Heart right ventricle (tissue), 16 donors: ENCODE results near the gene RFC2. TPM values are rescaled to one million over a fixed set of nuclear protein-coding genes. Genes with fewer than 3 reads are reported as not detected.

Experiments used
- ATAC-seq, 8 donors: fragments of 200-7000 bp; cut with Tn5 transposase; one replicate each; pipeline ENCODE4 v1.9.1; 2020; ENCODE audit warnings: mild to moderate bottlenecking in 8 of 8, moderate library complexity in 8 of 8, moderate number of reproducible peaks in 1 of 8
- DNase-seq, 2 donors: peaks; one replicate each; pipeline ENCODE4 v3.0.0-alpha.2; 2020
- H3K27ac ChIP-seq, 10 donors: fragments of 200-600 bp; sonication (generic) in 2 of 10; one replicate each; pipeline versions ENCODE4 v1.5.0 to v1.8.0; 2020 to 2022; ENCODE audit warnings: mild to moderate bottlenecking in 3 of 10
- H3K27me3 ChIP-seq, 7 donors: fragments of 200-600 bp; one replicate each; pipeline ENCODE4 v1.8.0; 2021 to 2022; ENCODE audit warnings: mild to moderate bottlenecking in 2 of 7
- H3K36me3 ChIP-seq, 9 donors: fragments of 200-600 bp; sonication (generic) in 1 of 9; one replicate each; pipeline versions ENCODE4 v1.5.0 to v1.8.0; 2020 to 2022; ENCODE audit warnings: mild to moderate bottlenecking in 2 of 9
- H3K4me1 ChIP-seq, 9 donors: fragments of 200-600 bp; sonication (generic) in 1 of 9; one replicate each; pipeline versions ENCODE4 v1.5.0 to v1.8.0; 2020 to 2022; ENCODE audit warnings: mild to moderate bottlenecking in 4 of 9
- H3K4me3 ChIP-seq, 10 donors: fragments of 200-600 bp; sonication (generic) in 2 of 10; one replicate each; pipeline versions ENCODE4 v1.5.0 to v1.8.0; 2020 to 2022; ENCODE audit warnings: mild to moderate bottlenecking in 7 of 10, moderate library complexity in 2 of 10
- H3K9me3 ChIP-seq, 11 donors: fragments of 200-600 bp in 10 of 11; sonication (generic) in 2 of 11; one replicate each; pipeline versions ENCODE4 v1.5.0 to v1.8.0; 2013 to 2022; ENCODE audit warnings: mild to moderate bottlenecking in 2 of 11, control low read depth in 1 of 11, moderate library complexity in 1 of 11
- WGBS, 2 donors: extraction: QIAGEN DNeasy Blood & Tissue Kit; methylation state at CpG; one replicate each; pipeline ENCODE4 v1.1.7; 2013; ENCODE audit warnings: inconsistent platforms in 1 of 2; 5-methylcytosine and 5-hydroxymethylcytosine counted together
- intact Hi-C, 10 donors: fragments of 100-400 bp; cut with DNase I; formaldehyde crosslinking; loops; one replicate each; pipeline versions ENCODE4 v1.11.1 to v1.14.2; 2022
- long read RNA-seq, 3 donors: library from polyadenylated mRNA; unstranded; transcript quantifications; one replicate each; pipeline ENCODE4 v2.0.0, GENCODE V29; 2020 to 2021
- polyA plus RNA-seq, 2 donors: library from polyadenylated mRNA; stranded (reverse); fragments of 200-250 nt; gene quantifications; one replicate each; pipeline ENCODE4 v1.2.3, GENCODE V29; 2013
- total RNA-seq, 10 donors: library from RNA; stranded (reverse); fragmentation: NEBNext Ultra II Directional in 3 of 10; extraction: Animal tissue kit (Norgen Biotek cat#: 25700) in 3 of 10; gene quantifications; one replicate each; pipeline versions ENCODE4 v1.2.1 to v1.2.4, GENCODE V29; 2021 to 2023
- TF ChIP-seq, protein P1 (sequence below), 9 donors: fragments of 200-600 bp; sonication (generic) in 2 of 9; IDR thresholded peaks; one replicate each; pipeline versions ENCODE4 v1.5.0 to v1.8.0; 2021 to 2022; ENCODE audit warnings: antibody characterized with exemption in 9 of 9, mild to moderate bottlenecking in 5 of 9, moderate library complexity in 1 of 9
- donor health status: Arrhythmogenic right ventricular cardiomyopathy.
- donor health status: ischemic (EF 13 %, LVEDD 7.1; RV severe dilation, severe dysfunction).
- donor health status: healthy with polysubstance abuse.
- donor health status: DM: no; HTN: yes; CAD: no.
- donor health status: DM: no; HTN: no; CAD: no.
- donor health status: ischemic (EF 25% LVEDD 6.9; RV normal size, moderate dysfunction).
- donor health status: ischemic (EF 25% LVEDD 5.7; RV mildly dilated, moderate dysfunction).
- donor health status: healthy.
- donor health status: DM: yes; HTN: yes; CAD: no.
- donor health status: Ischemic cardiomyopathy.
- donor health status: ischemic (EF 35%, LVEDD 5.7; RV mildly dilated, moderate dysfunction).
- donor health status: nonischemic (EF 11% LVEDD 7.7; RV severe dilation, severe dysfunction).
- donor health status: DM: yes; HTN: yes; CAD: no.
- donor health status: PGD.
- donor health status: ischemic (EF 29% LVEDD 5.4; RV normal size, mild dysfunction).
- donor health status: nonischemic (EF 23%, LVEDD 6.1; RV moderate dilation, normal function).

RFC2 gene
- total RNA-seq (10 to 100 TPM in 8 of 10 donors, 1 to 10 TPM in 2; 7.0 to 13.1 (median 10.7) TPM), polyA plus RNA-seq (10 to 100 TPM in 1 of 2 donors, 1 to 10 TPM in 1; 8.0 to 18.5 TPM)
- long read RNA-seq, donor 1, transcript RFC2-201 (11 exons, 1,695 nt), result major isoform, 11 of 15 reads
- long read RNA-seq, donor 1, partial matches to known transcripts, result 0 of 15 reads
- long read RNA-seq, donor 1, other reads (novel, unspliced or antisense), result 2 of 15 reads
- long read RNA-seq, donor 2, transcript RFC2-201 (11 exons, 1,695 nt), result major isoform, 9 of 9 reads
- long read RNA-seq, donor 2, partial matches to known transcripts, result 0 of 9 reads
- long read RNA-seq, donor 2, other reads (novel, unspliced or antisense), result 0 of 9 reads
- long read RNA-seq, donor 3, transcript RFC2-201 (11 exons, 1,695 nt), result major isoform, 39 of 47 reads
- long read RNA-seq, donor 3, partial matches to known transcripts, result 1 of 47 reads
- long read RNA-seq, donor 3, other reads (novel, unspliced or antisense), result 4 of 47 reads

DNA sequence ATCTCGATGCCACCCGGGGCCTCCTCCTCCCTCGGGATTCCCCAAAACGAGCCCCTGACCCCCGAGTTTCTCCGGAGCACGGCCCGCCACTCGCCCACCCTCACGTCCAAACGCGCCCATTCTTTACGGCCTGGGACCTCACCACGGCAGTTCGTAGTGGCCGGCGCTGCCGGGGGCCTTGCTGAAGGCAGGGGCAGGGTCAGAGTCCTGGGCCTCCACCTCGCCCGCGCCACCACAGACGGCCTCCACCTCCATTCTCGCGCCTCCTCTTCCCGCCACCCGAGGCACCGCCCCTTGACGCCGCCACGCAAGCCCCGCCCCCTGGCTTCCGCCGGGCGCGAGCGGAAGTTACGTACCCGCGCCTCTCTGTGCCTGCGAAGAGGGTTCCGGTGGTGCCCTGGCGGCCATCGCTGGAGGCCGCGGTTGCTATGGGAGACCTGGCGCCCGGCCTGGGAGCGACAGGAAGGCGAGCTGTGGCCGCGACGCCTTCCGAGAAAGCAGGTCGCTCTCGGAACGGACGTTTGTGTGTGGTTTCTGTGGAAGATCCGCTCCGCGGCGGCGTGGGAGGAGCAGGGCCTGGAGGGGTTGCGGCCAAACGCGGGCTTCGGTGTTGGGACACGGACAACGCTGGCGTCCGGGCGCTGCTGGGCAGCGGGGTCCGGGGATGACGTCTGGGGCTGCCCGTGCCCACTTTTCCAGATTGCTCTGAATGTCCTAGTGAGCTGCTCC, at the start of gene RFC2:
TSS of gene RFC2 (minus strand) at position 271 of the 729 bp plus-strand sequence. CDS start at position 255, 16 bp downstream.
- DNase-seq, result peak; percentile 97 to 98
- TF ChIP-seq, protein P1, sequence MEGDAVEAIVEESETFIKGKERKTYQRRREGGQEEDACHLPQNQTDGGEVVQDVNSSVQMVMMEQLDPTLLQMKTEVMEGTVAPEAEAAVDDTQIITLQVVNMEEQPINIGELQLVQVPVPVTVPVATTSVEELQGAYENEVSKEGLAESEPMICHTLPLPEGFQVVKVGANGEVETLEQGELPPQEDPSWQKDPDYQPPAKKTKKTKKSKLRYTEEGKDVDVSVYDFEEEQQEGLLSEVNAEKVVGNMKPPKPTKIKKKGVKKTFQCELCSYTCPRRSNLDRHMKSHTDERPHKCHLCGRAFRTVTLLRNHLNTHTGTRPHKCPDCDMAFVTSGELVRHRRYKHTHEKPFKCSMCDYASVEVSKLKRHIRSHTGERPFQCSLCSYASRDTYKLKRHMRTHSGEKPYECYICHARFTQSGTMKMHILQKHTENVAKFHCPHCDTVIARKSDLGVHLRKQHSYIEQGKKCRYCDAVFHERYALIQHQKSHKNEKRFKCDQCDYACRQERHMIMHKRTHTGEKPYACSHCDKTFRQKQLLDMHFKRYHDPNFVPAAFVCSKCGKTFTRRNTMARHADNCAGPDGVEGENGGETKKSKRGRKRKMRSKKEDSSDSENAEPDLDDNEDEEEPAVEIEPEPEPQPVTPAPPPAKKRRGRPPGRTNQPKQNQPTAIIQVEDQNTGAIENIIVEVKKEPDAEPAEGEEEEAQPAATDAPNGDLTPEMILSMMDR (IDR thresholded peaks at IDR 0.05), result peak in 8 of 9 donors; percentile 16 to 54 (median 43)
- H3K9me3 ChIP-seq, result no peaks in the 10 kb centered on the region
- peak within 1 kb of the TSS; percentile 47 to 95 (median 78) for H3K4me3 ChIP-seq
- ATAC-seq, result peak; percentile 99 to 100 (median 100)
- peaks cover 3 to 38% (median 28%) of the 10 kb centered on the region in 9 donors for H3K4me1 ChIP-seq
- H3K27me3 ChIP-seq, result no peaks in the 10 kb centered on the region
- intact Hi-C loops, result loop anchor here in 4 of 10 donors (5.0 to 10.0 kb wide), 4 partner anchors 33 to 141 kb away; partner anchors contain the start of genes CLIP2 (in 2 of the 4) and EIF4H (in 1 of the 4)
- H3K27ac ChIP-seq, result peak within 1 kb of the TSS; percentile 89 to 98 (median 93)
- peaks cover 0 to 25% (median 4%) of the 10 kb centered on the region in 9 donors for H3K36me3 ChIP-seq
- 0% methylated on average over 71 to 75 of the region's 75 CpGs for WGBS, 2 donors

DNA sequence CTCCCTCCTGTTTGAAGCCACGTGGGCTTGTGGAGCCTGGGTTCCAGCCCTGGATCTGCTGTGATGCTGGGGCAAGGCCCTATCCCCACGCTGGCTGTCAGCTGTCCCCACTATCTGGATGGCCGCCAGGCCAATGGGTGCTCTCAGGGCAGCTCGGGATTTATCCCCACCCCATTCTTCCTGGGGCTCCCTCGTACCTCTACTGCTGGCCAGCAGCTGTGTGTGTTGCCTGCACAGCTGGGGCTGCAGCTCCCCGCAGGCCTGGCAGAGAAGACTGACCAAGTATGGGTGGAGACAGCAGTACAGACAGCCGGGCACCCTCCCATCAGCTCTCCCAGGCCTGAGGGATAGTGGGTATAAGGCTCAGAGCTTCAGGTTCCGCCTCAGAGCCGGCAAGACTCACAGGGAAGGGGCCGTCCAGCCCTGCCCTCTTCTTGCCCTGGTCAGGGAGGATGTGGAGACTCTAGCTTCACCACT, 48.6 kb upstream of the RFC2 start:
- TF ChIP-seq, protein P1 (IDR thresholded peaks at IDR 0.05), result no peak
- no peak overlapping the region for H3K4me3 ChIP-seq
- DNase-seq (no peak), ATAC-seq (peak in 1 of 8 donors; percentile 38)
- WGBS, 2 donors, result 66 to 69% methylated on average over 10 of the region's 10 CpGs
- H3K36me3 ChIP-seq, result no peaks in the 10 kb centered on the region
- peaks cover 12 to 32% (median 19%) of the 10 kb centered on the region in 9 donors for H3K4me1 ChIP-seq
- intact Hi-C loops, result no loop called here
- no peak overlapping the region for H3K27ac ChIP-seq
- H3K27me3 ChIP-seq, result peaks cover 0 to 11% (median 0%) of the 10 kb centered on the region in 7 donors
- no peaks in the 10 kb centered on the region for H3K9me3 ChIP-seq

GRCh38 chr7:74300926-74301325, 46.7 kb upstream of the RFC2 start:
- DNase-seq (no peak), ATAC-seq (no peak)
- WGBS, 2 donors, result 76 to 78% methylated on average over 4 of the region's 4 CpGs
- no peak overlapping the region for H3K27ac ChIP-seq
- no peaks in the 10 kb centered on the region for H3K36me3 ChIP-seq
- H3K4me1 ChIP-seq, result peaks cover 0 to 14% (median 3%) of the 10 kb centered on the region in 9 donors
- TF ChIP-seq, protein P1 (IDR thresholded peaks at IDR 0.05), result no peak
- no peaks in the 10 kb centered on the region for H3K27me3 ChIP-seq
- intact Hi-C loops, result no loop called here
- no peak overlapping the region for H3K4me3 ChIP-seq
- peaks cover 0 to 5% (median 0%) of the 10 kb centered on the region in 11 donors for H3K9me3 ChIP-seq

- Histone ChIP-seq H3K36me3 (no peaks in the 10 kb centered on the region), H3K4me3 (no peak overlapping the region), H3K27ac (no peak overlapping the region), H3K9me3 (peaks cover 0 to 5% (median 0%) of the 10 kb centered on the region in 11 donors), H3K4me1 (peaks cover 0 to 26% (median 15%) of the 10 kb centered on the region in 9 donors), H3K27me3 (no peaks in the 10 kb centered on the region)
- TF ChIP-seq, protein P1 (IDR thresholded peaks at IDR 0.05), result no peak
- intact Hi-C loops, result loop anchor here in 3 of 10 donors (10.0 kb wide), 3 partner anchors 75 to 95 kb away; no protein-coding TSS in a partner anchor
- ATAC-seq (no peak), DNase-seq (no peak)
- WGBS, 2 donors, result 94 to 97% methylated on average over 8 of the region's 8 CpGs
Measured at GRCh38 chr7:74299401-74299800, 45.2 kb upstream of the RFC2 start.
